ENCODE measurements around the gene ERH. TPM values are rescaled to one million over a fixed set of nuclear protein-coding genes. Genes with fewer than 3 reads are reported as not detected.

ERH gene
- total RNA-seq, 1 donor from 2014 or later, result 337 TPM

GRCh38 chr14:69358966-69359365 lies 39.1 kb downstream of the ERH start:
- no peak overlapping the region for H3K4me2 ChIP-seq
- Mint-ChIP-seq H3K27me3 (ENCODE audit: insufficient read depth, low read depth) (peaks cover 2% of the 10 kb centered on the region), H3K4me3 (no peak overlapping the region), H3K4me1 (peaks cover 13% of the 10 kb centered on the region), H3K9me3 (no peaks in the 10 kb centered on the region), H3K27ac (peak overlapping the region; percentile 31), H3K36me3 (peaks cover under 1% of the 10 kb centered on the region)
- no peaks in the 10 kb centered on the region for H3K27me3 ChIP-seq
- TF ChIP-seq, protein P1, sequence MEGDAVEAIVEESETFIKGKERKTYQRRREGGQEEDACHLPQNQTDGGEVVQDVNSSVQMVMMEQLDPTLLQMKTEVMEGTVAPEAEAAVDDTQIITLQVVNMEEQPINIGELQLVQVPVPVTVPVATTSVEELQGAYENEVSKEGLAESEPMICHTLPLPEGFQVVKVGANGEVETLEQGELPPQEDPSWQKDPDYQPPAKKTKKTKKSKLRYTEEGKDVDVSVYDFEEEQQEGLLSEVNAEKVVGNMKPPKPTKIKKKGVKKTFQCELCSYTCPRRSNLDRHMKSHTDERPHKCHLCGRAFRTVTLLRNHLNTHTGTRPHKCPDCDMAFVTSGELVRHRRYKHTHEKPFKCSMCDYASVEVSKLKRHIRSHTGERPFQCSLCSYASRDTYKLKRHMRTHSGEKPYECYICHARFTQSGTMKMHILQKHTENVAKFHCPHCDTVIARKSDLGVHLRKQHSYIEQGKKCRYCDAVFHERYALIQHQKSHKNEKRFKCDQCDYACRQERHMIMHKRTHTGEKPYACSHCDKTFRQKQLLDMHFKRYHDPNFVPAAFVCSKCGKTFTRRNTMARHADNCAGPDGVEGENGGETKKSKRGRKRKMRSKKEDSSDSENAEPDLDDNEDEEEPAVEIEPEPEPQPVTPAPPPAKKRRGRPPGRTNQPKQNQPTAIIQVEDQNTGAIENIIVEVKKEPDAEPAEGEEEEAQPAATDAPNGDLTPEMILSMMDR (IDR thresholded peaks at IDR 0.05), result no peak
- no peak for TF ChIP-seq EZH2phosphoT487 (IDR thresholded peaks at IDR 0.05)
- no peak for TF ChIP-seq EZH2 (IDR thresholded peaks at IDR 0.05)
- no peaks in the 10 kb centered on the region for H3K36me3 ChIP-seq
- DNase-seq (ENCODE audit: low spot score), result no peak
- H4K20me1 ChIP-seq (ENCODE audit: low read depth), result no peaks in the 10 kb centered on the region
- H3K4me1 ChIP-seq, result no peaks in the 10 kb centered on the region
- no peak overlapping the region for H3K27ac ChIP-seq
- no peaks in the 10 kb centered on the region for H3F3A ChIP-seq (ENCODE audit: low read depth)
- no peak overlapping the region for H3K4me3 ChIP-seq
- no peaks in the 10 kb centered on the region for H3K9me3 ChIP-seq (ENCODE audit: low read depth)
- H2AFZ ChIP-seq (replicated peaks), result no peak overlapping the region
- no peak overlapping the region for H3K9ac ChIP-seq
- no peaks in the 10 kb centered on the region for H3K79me2 ChIP-seq (ENCODE audit: low read depth)

DNA sequence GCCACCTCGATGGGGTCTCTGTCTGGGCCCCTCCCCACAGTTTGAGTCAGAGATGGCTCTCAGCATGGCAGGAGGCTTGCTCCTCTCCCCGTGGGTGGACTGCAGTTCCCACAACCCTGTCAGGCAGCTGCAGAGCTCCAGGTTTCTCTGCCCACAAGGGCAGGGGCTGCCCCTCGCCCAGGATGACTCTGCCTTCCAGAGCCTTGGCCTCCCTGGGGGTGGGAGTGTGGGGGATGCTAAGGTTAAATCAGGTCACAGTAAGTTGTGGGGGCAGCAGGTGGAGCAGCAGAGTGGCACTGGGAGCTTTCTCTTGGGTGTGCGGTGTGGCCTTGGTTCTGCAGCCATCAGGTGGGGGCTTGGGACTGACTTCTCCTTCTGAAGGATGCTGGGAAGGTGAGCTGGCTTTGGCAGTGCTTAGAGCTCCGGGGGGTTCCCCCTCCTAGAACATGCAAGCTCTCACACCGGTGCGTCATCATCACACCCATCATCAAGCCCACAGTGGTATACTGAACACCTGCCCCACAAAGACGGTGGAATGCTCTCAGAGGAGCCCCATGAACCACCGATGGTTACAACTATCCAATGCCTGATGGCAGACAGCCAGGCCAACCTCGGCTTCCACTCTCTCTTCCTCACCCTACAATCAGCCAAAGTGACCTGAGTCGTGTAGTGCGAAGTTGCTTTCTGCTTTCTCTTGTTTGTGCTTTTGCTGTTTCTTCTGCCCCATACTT lies 39.7 kb downstream of the ERH start:
- H3K27ac Mint-ChIP-seq, result peak overlapping the region; percentile 31
- H3K36me3 Mint-ChIP-seq, result peaks cover 2% of the 10 kb centered on the region
- H3K27ac ChIP-seq, result no peak overlapping the region
- H3K4me3 Mint-ChIP-seq, result no peak overlapping the region
- peaks cover 13% of the 10 kb centered on the region for H3K4me1 Mint-ChIP-seq
- H3K79me2 ChIP-seq (ENCODE audit: low read depth), result no peaks in the 10 kb centered on the region
- H3K27me3 ChIP-seq, result no peaks in the 10 kb centered on the region
- peaks cover 2% of the 10 kb centered on the region for H3K27me3 Mint-ChIP-seq (ENCODE audit: insufficient read depth, low read depth)
- TF ChIP-seq, protein P1 (IDR thresholded peaks at IDR 0.05), result no peak
- TF ChIP-seq EZH2phosphoT487 (IDR thresholded peaks at IDR 0.05) (no peak), EZH2 (IDR thresholded peaks at IDR 0.05) (no peak)
- no peak overlapping the region for H3K4me2 ChIP-seq
- no peak overlapping the region for H3K9ac ChIP-seq
- no peaks in the 10 kb centered on the region for H3K36me3 ChIP-seq
- no peak for DNase-seq (ENCODE audit: low spot score)
- H4K20me1 ChIP-seq (ENCODE audit: low read depth), result no peaks in the 10 kb centered on the region
- H2AFZ ChIP-seq (replicated peaks), result no peak overlapping the region
- no peaks in the 10 kb centered on the region for H3F3A ChIP-seq (ENCODE audit: low read depth)
- H3K4me3 ChIP-seq, result no peak overlapping the region
- no peaks in the 10 kb centered on the region for H3K9me3 Mint-ChIP-seq
- no peaks in the 10 kb centered on the region for H3K4me1 ChIP-seq
- no peaks in the 10 kb centered on the region for H3K9me3 ChIP-seq (ENCODE audit: low read depth)

DNA sequence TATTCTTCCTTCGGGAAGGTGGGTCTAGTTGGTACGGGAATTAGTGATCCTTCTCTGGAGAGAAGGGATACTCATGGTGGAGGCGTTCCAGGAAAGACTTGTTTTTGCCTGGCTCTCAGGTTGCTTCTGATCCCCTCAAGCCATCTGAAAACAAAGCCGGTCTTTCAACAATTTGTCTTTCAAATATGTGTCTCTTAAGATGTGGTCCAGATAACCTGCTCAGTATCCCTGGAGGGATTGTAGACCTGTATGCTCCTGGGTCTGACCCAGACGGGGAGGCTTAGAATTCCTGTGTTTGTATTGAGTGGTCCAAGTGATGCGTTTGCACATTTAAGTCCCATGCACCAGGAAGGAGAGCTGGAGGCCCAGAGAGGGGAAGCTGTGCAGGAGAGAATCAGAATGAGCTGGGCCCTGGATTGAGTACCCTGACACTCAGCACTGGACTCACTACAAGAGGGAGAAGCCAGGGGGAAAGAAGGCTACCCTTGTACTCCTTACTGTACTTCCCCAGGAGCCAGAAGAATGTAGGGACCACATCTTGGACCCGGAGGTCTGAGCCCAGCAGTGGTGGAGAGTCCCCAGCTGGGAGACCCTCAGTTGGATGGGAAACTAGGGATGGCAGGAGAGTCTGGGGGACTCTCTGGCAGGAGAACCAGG lies 40.4 kb downstream of the ERH start:
- Mint-ChIP-seq H3K9me3 (no peaks in the 10 kb centered on the region), H3K4me3 (no peak overlapping the region), H3K4me1 (peaks cover 11% of the 10 kb centered on the region), H3K36me3 (peaks cover 2% of the 10 kb centered on the region), H3K27ac (no peak overlapping the region), H3K27me3 (ENCODE audit: insufficient read depth, low read depth) (peaks cover 3% of the 10 kb centered on the region)
- H3K4me3 ChIP-seq, result no peak overlapping the region
- no peaks in the 10 kb centered on the region for H3F3A ChIP-seq (ENCODE audit: low read depth)
- H3K36me3 ChIP-seq, result no peaks in the 10 kb centered on the region
- no peak overlapping the region for H3K27ac ChIP-seq
- H2AFZ ChIP-seq (replicated peaks), result no peak overlapping the region
- no peaks in the 10 kb centered on the region for H3K79me2 ChIP-seq (ENCODE audit: low read depth)
- H4K20me1 ChIP-seq (ENCODE audit: low read depth), result no peaks in the 10 kb centered on the region
- H3K9ac ChIP-seq, result no peak overlapping the region
- no peak for TF ChIP-seq EZH2 (IDR thresholded peaks at IDR 0.05)
- TF ChIP-seq EZH2phosphoT487 (IDR thresholded peaks at IDR 0.05), result no peak
- TF ChIP-seq, protein P1 (IDR thresholded peaks at IDR 0.05), result no peak
- H3K4me2 ChIP-seq, result no peak overlapping the region
- no peaks in the 10 kb centered on the region for H3K9me3 ChIP-seq (ENCODE audit: low read depth)
- no peak for DNase-seq (ENCODE audit: low spot score)
- H3K4me1 ChIP-seq, result no peaks in the 10 kb centered on the region
- H3K27me3 ChIP-seq, result no peaks in the 10 kb centered on the region
